ENCODE results near the gene AUH.

- TF ChIP-seq CTCF (IDR thresholded peaks at IDR 0.05; ENCODE audit: insufficient read depth, low read length) (no peak), REST (IDR thresholded peaks at IDR 0.05; ENCODE audit: insufficient replicate concordance, low read depth) (no peak), GABPA (IDR thresholded peaks at IDR 0.05; ENCODE audit: low read depth) (no peak), POLR2AphosphoS5 (IDR thresholded peaks at IDR 0.05; ENCODE audit: low read depth) (no peak)
Measured at GRCh38 chr9:91276513-91276912, 85.2 kb downstream of the AUH start.
